Raji (cell line): ENCODE results near the gene ADAMTS6.

Source experiments
- POLR2A ChIP-seq: IDR thresholded peaks from 2 replicates; pipeline ENCODE4 v1.6.1; 2011; ENCODE audit warnings: low read depth, low read length, control low read depth; ENCODE audit not compliant: insufficient read depth

Gene ADAMTS6

GRCh38 chr5:65132386-65132785, 349.3 kb downstream of the ADAMTS6 start:
- TF ChIP-seq POLR2A: no peak

- TF ChIP-seq POLR2A: no peak
Measured at GRCh38 chr5:65128226-65128625, 353.5 kb downstream of the ADAMTS6 start.

- TF ChIP-seq POLR2A: no peak
Measured at GRCh38 chr5:65127161-65127901, 354.4 kb downstream of the ADAMTS6 start.

GRCh38 chr5:65126542-65127069, 355.1 kb downstream of the ADAMTS6 start:
- no peak for TF ChIP-seq POLR2A

GRCh38 chr5:65125591-65126541, 355.9 kb downstream of the ADAMTS6 start:
- no peak for TF ChIP-seq POLR2A

GRCh38 chr5:65121880-65122436, 359.8 kb downstream of the ADAMTS6 start:
- no peak for TF ChIP-seq POLR2A

GRCh38 chr5:65120371-65120967, 361.3 kb downstream of the ADAMTS6 start:
- no peak for TF ChIP-seq POLR2A

- TF ChIP-seq POLR2A: no peak
Measured at GRCh38 chr5:65117525-65117924, 364.2 kb downstream of the ADAMTS6 start.

- no peak for TF ChIP-seq POLR2A
Measured at GRCh38 chr5:65113771-65114170, 367.9 kb downstream of the ADAMTS6 start.

GRCh38 chr5:65111961-65112658, 369.6 kb downstream of the ADAMTS6 start:
- no peak for TF ChIP-seq POLR2A

- TF ChIP-seq POLR2A: no peak
Measured at GRCh38 chr5:65108786-65109743, 372.7 kb downstream of the ADAMTS6 start.

GRCh38 chr5:65105301-65105700, 376.4 kb downstream of the ADAMTS6 start:
- TF ChIP-seq POLR2A: no peak

- TF ChIP-seq POLR2A: no peak
Measured at GRCh38 chr5:65104831-65105230, 376.9 kb downstream of the ADAMTS6 start.
